Measurements from ENCODE around the gene IBTK. TPM values are rescaled to one million over a fixed set of nuclear protein-coding genes. Genes with fewer than 3 reads are reported as not detected.
"Not testable (repeated sequence)": the region's sequence is repeated elsewhere in the genome, so short reads cannot be mapped to it uniquely, and the experiment has no call there.

The IBTK gene
- total RNA-seq, 1 experiment from 2014 or later: 11.3 TPM

GRCh38 chr6:82246370-82246769 is 1.2 kb downstream of the IBTK start:
- no peak for DNase-seq (ENCODE audit: low spot score)

GRCh38 chr6:82245376-82245775 is 2.2 kb downstream of the IBTK start:
- no peak for DNase-seq (ENCODE audit: low spot score)

- no peak for DNase-seq (ENCODE audit: low spot score)
Measured at GRCh38 chr6:82243884-82244283, 3.7 kb downstream of the IBTK start.

- DNase-seq (ENCODE audit: low spot score): no peak
Measured at GRCh38 chr6:82240186-82240585, 7.4 kb downstream of the IBTK start.

- no peak for DNase-seq (ENCODE audit: low spot score)
Measured at GRCh38 chr6:82239597-82239996, 7.9 kb downstream of the IBTK start.

- DNase-seq (ENCODE audit: low spot score): no peak
Measured at GRCh38 chr6:82237013-82237412, 10.5 kb downstream of the IBTK start.

GRCh38 chr6:82227770-82228169 is 19.8 kb downstream of the IBTK start:
- DNase-seq (ENCODE audit: low spot score): no peak

- no peak for DNase-seq (ENCODE audit: low spot score)
Measured at GRCh38 chr6:82220167-82220566, 27.4 kb downstream of the IBTK start.

- DNase-seq (ENCODE audit: low spot score): no peak
Measured at GRCh38 chr6:82217018-82217586, 30.4 kb downstream of the IBTK start.

GRCh38 chr6:82216549-82216948 is 31.0 kb downstream of the IBTK start:
- DNase-seq (ENCODE audit: low spot score): no peak

GRCh38 chr6:82211326-82211725 is 36.2 kb downstream of the IBTK start:
- DNase-seq (ENCODE audit: low spot score): no peak

GRCh38 chr6:82208913-82209312 is 38.6 kb downstream of the IBTK start:
- no peak for DNase-seq (ENCODE audit: low spot score)

GRCh38 chr6:82205930-82206392 is 41.6 kb downstream of the IBTK start:
- DNase-seq (ENCODE audit: low spot score): no peak

- no peak for DNase-seq (ENCODE audit: low spot score)
Measured at GRCh38 chr6:82204020-82204419, 43.5 kb downstream of the IBTK start.

- no peak for DNase-seq (ENCODE audit: low spot score)
Measured at GRCh38 chr6:82197784-82198183, 49.8 kb downstream of the IBTK start.

- not testable (repeated sequence) for DNase-seq (ENCODE audit: low spot score)
Measured at GRCh38 chr6:82197245-82197644, 50.3 kb downstream of the IBTK start.

GRCh38 chr6:82196161-82196560 is 51.4 kb downstream of the IBTK start:
- DNase-seq (ENCODE audit: low spot score): no peak

- no peak for DNase-seq (ENCODE audit: low spot score)
Measured at GRCh38 chr6:82195619-82196018, 51.9 kb downstream of the IBTK start.

- no peak for DNase-seq (ENCODE audit: low spot score)
Measured at GRCh38 chr6:82185948-82186535, 61.5 kb downstream of the IBTK start.

- DNase-seq (ENCODE audit: low spot score): no peak
Measured at GRCh38 chr6:82183642-82184282, 63.8 kb downstream of the IBTK start.

GRCh38 chr6:82182756-82183155 is 64.8 kb downstream of the IBTK start:
- DNase-seq (ENCODE audit: low spot score): no peak

- no peak for DNase-seq (ENCODE audit: low spot score)
Measured at GRCh38 chr6:82179415-82179814, 68.1 kb downstream of the IBTK start.

GRCh38 chr6:82178759-82179112 is 68.8 kb downstream of the IBTK start:
- no peak for DNase-seq (ENCODE audit: low spot score)

Data from HT-29 (cell line).